H1 (cell line): ENCODE data around the gene CASZ1. TPM values are rescaled to one million over a fixed set of nuclear protein-coding genes. Genes with fewer than 3 reads are reported as not detected.

Source experiments
- CTCF ChIA-PET: fragments of 300-600 bp; sonication (Branson Sonifier 250); formaldehyde crosslinking; loops from one replicate; lab custom pipeline; 2021; ENCODE audit not compliant: partially characterized antibody; lab: Charles Lee
- POLR2A ChIA-PET: fragments of 300-600 bp; sonication (Branson Sonifier 250); formaldehyde crosslinking; loops from one replicate; lab custom pipeline; 2021; ENCODE audit warnings: inconsistent platforms; ENCODE audit not compliant: partially characterized antibody; lab: Charles Lee
- DNase-seq, 2 experiments: peaks; one replicate each; pipeline versions ENCODE4 v3.0.0 to v3.0.0-alpha.2; 2010 to 2022; ENCODE audit warnings: low spot score in 2 of 2, low read depth in 1 of 2, mixed read lengths in 1 of 2
- FAIRE-seq: peaks from 2 replicates; lab custom pipeline; 2011; peaks lifted over from hg19 to GRCh38; lab: Jason Lieb, UNC
- H2AFZ ChIP-seq: 2 replicates; pipeline ENCODE4 v1.8.1; 2012; ENCODE audit warnings: low read length, inconsistent platforms
- H2AK5ac ChIP-seq: 2 replicates; pipeline ENCODE4 v1.6.1; 2013; ENCODE audit warnings: low read depth, low read length
- H2BK120ac ChIP-seq: replicated peaks from 2 replicates; pipeline ENCODE3; 2013; ENCODE audit warnings: low read depth, low read length, inconsistent platforms
- H2BK12ac ChIP-seq: 2 replicates; pipeline ENCODE4 v1.6.1; 2013; ENCODE audit warnings: low read depth, low read length
- H2BK15ac ChIP-seq: 2 replicates; pipeline ENCODE4 v1.6.1; 2013; ENCODE audit warnings: low read length
- H2BK20ac ChIP-seq: 2 replicates; pipeline ENCODE4 v1.6.1; 2013; ENCODE audit warnings: low read length
- H2BK5ac ChIP-seq: 2 replicates; pipeline ENCODE4 v1.6.1; 2013; ENCODE audit warnings: low read depth, low read length
- H3K14ac ChIP-seq: 2 replicates; pipeline ENCODE4 v1.6.1; 2013; ENCODE audit warnings: inconsistent platforms; ENCODE audit not compliant: insufficient read length
- H3K18ac ChIP-seq: 2 replicates; pipeline ENCODE4 v1.6.1; 2013; ENCODE audit warnings: low read length; ENCODE audit errors: extremely low read depth
- H3K23ac ChIP-seq: 2 replicates; pipeline ENCODE4 v1.6.1; 2013; ENCODE audit warnings: inconsistent platforms; ENCODE audit not compliant: insufficient read length
- H3K23me2 ChIP-seq: 2 replicates; pipeline ENCODE4 v1.6.1; 2013; ENCODE audit warnings: low read depth, low read length
- H3K27ac ChIP-seq: 2 replicates; pipeline ENCODE4 v1.6.1; 2011; ENCODE audit warnings: low read depth, low read length, inconsistent platforms
- H3K27me3 ChIP-seq, 4 experiments: replicated peaks in 1 of 4; 1 replicate in 1 of 4; 2 replicates in 3 of 4; pipeline versions ENCODE4 v1.6.1 to v1.8.1; 2011 to 2013; ENCODE audit warnings: low read length in 3 of 4, mild to moderate bottlenecking in 3 of 4, inconsistent platforms in 2 of 4, mixed read lengths in 2 of 4, moderate library complexity in 1 of 4; ENCODE audit not compliant: control insufficient read depth in 3 of 4, insufficient read depth in 3 of 4; ENCODE audit errors: extremely low read depth in 1 of 4
- H3K36me3 ChIP-seq, 4 experiments: 2 replicates each; pipeline versions ENCODE4 v1.6.1 to v1.8.1; 2011 to 2013; ENCODE audit warnings: mild to moderate bottlenecking in 4 of 4, low read length in 3 of 4, moderate library complexity in 2 of 4, control low read depth in 1 of 4, inconsistent platforms in 1 of 4; ENCODE audit not compliant: insufficient read depth in 4 of 4, control insufficient read depth in 2 of 4
- H3K4ac ChIP-seq: replicated peaks from 2 replicates; pipeline ENCODE3; 2013; ENCODE audit warnings: low read length, low read depth, mixed read lengths, inconsistent platforms; ENCODE audit not compliant: insufficient read length
- H3K4me1 ChIP-seq, 4 experiments: replicated peaks in 1 of 4; 1 replicate in 1 of 4; 2 replicates in 3 of 4; pipeline versions ENCODE4 v1.6.1 to v1.8.1; 2011 to 2013; ENCODE audit warnings: low read length in 3 of 4, inconsistent platforms in 2 of 4, mixed read lengths in 1 of 4; ENCODE audit not compliant: insufficient read depth in 4 of 4, control insufficient read depth in 3 of 4
- H3K4me2 ChIP-seq, 2 experiments: 2 replicates each; pipeline versions ENCODE4 v1.6.1 to v1.8.1; 2011 to 2013; ENCODE audit warnings: low read depth in 2 of 2, low read length in 2 of 2, control low read depth in 1 of 2, inconsistent platforms in 1 of 2, mild to moderate bottlenecking in 1 of 2; ENCODE audit not compliant: insufficient read depth in 1 of 2
- H3K4me3 ChIP-seq, 4 experiments: fragments of 200-600, 300-600 bp in 1 of 4; sonication (generic), shearing (Covaris generic), sonication (Bioruptor Twin) in 1 of 4; 2 replicates each; pipeline versions ENCODE4 v1.5.1 to v1.8.1; 2011 to 2016; ENCODE audit warnings: low read length in 4 of 4, low read depth in 3 of 4, control low read depth in 2 of 4, inconsistent platforms in 2 of 4, mild to moderate bottlenecking in 2 of 4, mixed read lengths in 1 of 4, moderate library complexity in 1 of 4; ENCODE audit not compliant: insufficient read depth in 2 of 4; ENCODE audit errors: extremely low read depth in 1 of 4
- H3K56ac ChIP-seq: replicated peaks from 2 replicates; pipeline ENCODE3; 2013; ENCODE audit warnings: low read depth, mild to moderate bottlenecking, mixed read lengths, low read length, inconsistent platforms; ENCODE audit not compliant: insufficient read length
- H3K79me1 ChIP-seq: 2 replicates; pipeline ENCODE4 v1.6.1; 2013; ENCODE audit warnings: low read depth, low read length, control low read depth
- H3K79me2 ChIP-seq, 2 experiments: 2 replicates each; pipeline versions ENCODE4 v1.6.1 to v1.8.1; 2012 to 2013; ENCODE audit warnings: low read length in 2 of 2, mild to moderate bottlenecking in 2 of 2, inconsistent platforms in 1 of 2; ENCODE audit not compliant: insufficient read depth in 2 of 2, control insufficient read depth in 1 of 2
- H3K9ac ChIP-seq, 4 experiments: replicated peaks in 1 of 4; 1 replicate in 1 of 4; 2 replicates in 3 of 4; pipeline versions ENCODE4 v1.6.1 to v1.8.1; 2011 to 2013; ENCODE audit warnings: low read depth in 3 of 4, low read length in 3 of 4, control low read depth in 2 of 4, mild to moderate bottlenecking in 2 of 4, moderate library complexity in 2 of 4, inconsistent platforms in 1 of 4; ENCODE audit errors: extremely low read depth in 1 of 4
- H3K9me3 ChIP-seq, 2 experiments: 2 replicates each; pipeline versions ENCODE4 v1.6.1 to v1.8.1; 2012 to 2013; ENCODE audit warnings: mild to moderate bottlenecking in 2 of 2, moderate library complexity in 2 of 2, control low read depth in 1 of 2, inconsistent platforms in 1 of 2, low read depth in 1 of 2, low read length in 1 of 2, mixed read lengths in 1 of 2; ENCODE audit not compliant: insufficient read depth in 2 of 2
- H4K20me1 ChIP-seq, 2 experiments: replicated peaks in 1 of 2; 2 replicates each; pipeline versions ENCODE3 to v1.8.1; 2011 to 2013; ENCODE audit warnings: inconsistent platforms in 2 of 2, low read length in 2 of 2, mild to moderate bottlenecking in 1 of 2; ENCODE audit not compliant: insufficient read depth in 2 of 2, control insufficient read depth in 1 of 2
- H4K5ac ChIP-seq: 2 replicates; pipeline ENCODE4 v1.6.1; 2013; ENCODE audit warnings: low read length, low read depth, mixed read lengths, inconsistent platforms; ENCODE audit not compliant: insufficient read length
- H4K8ac ChIP-seq: 2 replicates; pipeline ENCODE4 v1.8.0; 2013; ENCODE audit warnings: mild to moderate bottlenecking, moderate library complexity, low read length, inconsistent platforms; ENCODE audit not compliant: insufficient read depth; ENCODE audit errors: extremely low read depth
- H4K91ac ChIP-seq: replicated peaks from 2 replicates; pipeline ENCODE3; 2013; ENCODE audit warnings: low read length, mixed read lengths, inconsistent platforms; ENCODE audit not compliant: insufficient read length
- CHD1 ChIP-seq: IDR thresholded peaks from 2 replicates; pipeline ENCODE4 v1.6.1; 2012; ENCODE audit warnings: low read depth, low read length, improper control_type of control experiment
- CREB1 ChIP-seq: IDR thresholded peaks from 2 replicates; pipeline ENCODE4 v1.6.1; 2012; ENCODE audit warnings: inconsistent platforms
- CTBP2 ChIP-seq: IDR thresholded peaks from 2 replicates; pipeline ENCODE4 v1.7.0; 2011; ENCODE audit warnings: borderline replicate concordance, mild to moderate bottlenecking, moderate library complexity, mixed read lengths, low read length; ENCODE audit not compliant: insufficient read depth, insufficient read length
- NRF1 ChIP-seq: IDR thresholded peaks from 2 replicates; pipeline ENCODE4 v1.6.1; 2011; ENCODE audit warnings: mild to moderate bottlenecking, low read depth, low read length, improper control_type of control experiment
- SIRT6 ChIP-seq: IDR thresholded peaks from one replicate; pipeline ENCODE4 v1.7.1; 2012; ENCODE audit warnings: low read length, inconsistent platforms
- SUZ12 ChIP-seq: fragments of 200-600 bp; sonication (generic); IDR thresholded peaks from 2 replicates; pipeline ENCODE4 v1.6.1; 2012; ENCODE audit warnings: mild to moderate bottlenecking, inconsistent platforms, low read length, moderate library complexity, mixed read lengths
- TCF12 ChIP-seq: IDR thresholded peaks from 2 replicates; pipeline ENCODE4 v1.6.1; 2011; ENCODE audit warnings: low read depth, mild to moderate bottlenecking, low read length
- ZNF274 ChIP-seq: IDR thresholded peaks from 2 replicates; pipeline ENCODE4 v1.7.0; 2012; ENCODE audit warnings: low read length, borderline replicate concordance; ENCODE audit errors: extremely low read depth
- WGBS, 2 experiments: shearing (Covaris generic) in 1 of 2; methylation state at CpG; one replicate each; pipeline versions ENCODE4 v1.1.6 to v1.1.7; 2013 to 2015; ENCODE audit warnings: low lambda C conversion rate in 2 of 2, mixed read lengths in 2 of 2, inconsistent platforms in 1 of 2, low coverage in 1 of 2, missing lambda C conversion rate in 1 of 2; ENCODE audit not compliant: insufficient replicate concordance in 2 of 2, insufficient coverage in 1 of 2, insufficient read length in 1 of 2; ENCODE audit errors: extremely low coverage in 1 of 2, missing lambda C conversion rate in 1 of 2; 5-methylcytosine and 5-hydroxymethylcytosine counted together
- polyA plus RNA-seq, 7 experiments: library from polyadenylated mRNA; depleted of rRNA in 3 of 7; stranded (reverse) in 5 of 7; unstranded in 2 of 7; fragments of >200 nt in 5 of 7; fragments of 200-250 nt in 2 of 7; gene quantifications; 1 replicate in 5 of 7; 2 replicates in 1 of 7; 4 replicates in 1 of 7; pipeline versions ENCODE4 v1.2.1 to v1.2.3, GENCODE V29; 2011 to 2013; ENCODE audit warnings: missing spikeins in 2 of 7, mixed read lengths in 2 of 7
- total RNA-seq: library from RNA; stranded (reverse); fragmentation: NEBNext Ultra II Directional; extraction: Animal tissue kit (Norgen Biotek cat#: 25700); gene quantifications from 2 replicates; pipeline ENCODE4 v1.2.1, GENCODE V29; 2021
- TF ChIP-seq, protein P1 (sequence below): IDR thresholded peaks from 2 replicates; pipeline ENCODE4 v1.6.1; 2012; ENCODE audit warnings: inconsistent platforms
- TF ChIP-seq, protein P2 (sequence below), 3 experiments: IDR thresholded peaks; 1 replicate in 2 of 3; 2 replicates in 1 of 3; pipeline versions ENCODE4 v1.5.1 to v1.6.1; 2011; ENCODE audit warnings: low read length in 3 of 3, mild to moderate bottlenecking in 3 of 3, inconsistent platforms in 2 of 3, low read depth in 1 of 3, moderate library complexity in 1 of 3; ENCODE audit not compliant: insufficient read depth in 1 of 3; ENCODE audit errors: control extremely low read depth in 1 of 3
- TF ChIP-seq, protein P3 (sequence below): IDR thresholded peaks from 2 replicates; pipeline ENCODE4 v1.6.1; 2011; ENCODE audit warnings: low read depth, mild to moderate bottlenecking, low read length; ENCODE audit not compliant: insufficient read depth

CASZ1 gene
- total and polyA plus RNA-seq, 2 of the 8 experiments (the other 6 are each of a cell fraction or from before 2014, with no cell fraction given) = 4.4 to 7.7 TPM

DNA sequence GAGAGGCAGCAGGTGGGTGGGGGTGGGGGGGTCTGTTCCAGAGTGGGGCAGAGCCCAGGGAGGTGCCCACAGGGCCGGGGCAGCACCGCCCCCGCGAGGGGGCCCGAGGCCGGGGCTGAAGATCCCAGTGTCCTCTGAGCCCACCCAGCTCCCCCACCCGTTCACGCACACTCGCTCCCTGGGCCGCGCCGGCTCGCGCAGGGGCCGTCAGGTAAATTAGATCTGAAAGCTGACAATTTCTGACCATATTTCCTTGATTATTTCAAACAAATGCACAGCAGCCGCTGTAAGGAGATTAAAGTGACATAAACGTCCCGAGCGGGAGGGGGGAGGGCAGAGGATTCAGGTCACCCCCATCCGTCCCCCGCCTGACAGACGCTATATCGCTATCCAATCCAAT is 118.0 kb downstream of the CASZ1 start:
- WGBS, 2 experiments = 69% methylated on average over 8 of the region's 23 CpGs; no CpG with 5 or more reads in 1 of the 2 experiments
- Histone ChIP-seq H3K27me3 (no peaks in the 10 kb centered on the region), H3K4me1 (peaks cover 10 to 47% (median 38%) of the 10 kb centered on the region in 4 experiments), H3K14ac (no peak overlapping the region), H3K79me2 (no peaks in the 10 kb centered on the region), H3K9me3 (no peaks in the 10 kb centered on the region), H3K56ac (no peak overlapping the region), H2BK20ac (no peak overlapping the region), H3K9ac (no peak overlapping the region), H2AK5ac (no peak overlapping the region), H2BK15ac (no peak overlapping the region), H3K36me3 (0 out of 8 replicates have a peak, but pooled peaks cover 0 to 2% (median 0%) of the 10 kb centered on the region in 4 experiments), H4K5ac (no peak overlapping the region), H4K8ac (no peak overlapping the region), H3K4me2 (no peak overlapping the region), H4K91ac (no peak overlapping the region), H3K79me1 (no peaks in the 10 kb centered on the region), H3K23me2 (no peaks in the 10 kb centered on the region), H3K27ac (no peak overlapping the region), H4K20me1 (peaks cover 0 to 2% of the 10 kb centered on the region in 2 experiments), H3K4ac (no peak overlapping the region), H3K18ac (no peak overlapping the region), H3K23ac (no peak overlapping the region), H2BK12ac (no peak overlapping the region; the same call in 1 of the 2 replicates), H2AFZ (no peak overlapping the region), H3K4me3 (no peak overlapping the region), H2BK120ac (no peak overlapping the region), H2BK5ac (no peak overlapping the region)
- CTCF ChIA-PET = interaction anchor here (0.8 to 3.0 kb wide), 9 partner anchors 12 to 232 kb away, joined by 3 to 9 read pairs (median 5); no protein-coding TSS in a partner anchor
- DNase-seq (no peak), FAIRE-seq (no peak)
- POLR2A ChIA-PET = interaction anchor here (1.1 to 1.3 kb wide), 2 partner anchors 12 to 15 kb away, joined by 3 to 5 read pairs; no protein-coding TSS in a partner anchor
- TF ChIP-seq CTBP2 (no peak), TCF12 (no peak), NRF1 (no peak), SUZ12 (no peak), CREB1 (no peak), ZNF274 (no peak), CHD1 (no peak), SIRT6 (no peak)
- TF ChIP-seq, protein P1, sequence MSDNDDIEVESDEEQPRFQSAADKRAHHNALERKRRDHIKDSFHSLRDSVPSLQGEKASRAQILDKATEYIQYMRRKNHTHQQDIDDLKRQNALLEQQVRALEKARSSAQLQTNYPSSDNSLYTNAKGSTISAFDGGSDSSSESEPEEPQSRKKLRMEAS = no peak
- TF ChIP-seq, protein P2, sequence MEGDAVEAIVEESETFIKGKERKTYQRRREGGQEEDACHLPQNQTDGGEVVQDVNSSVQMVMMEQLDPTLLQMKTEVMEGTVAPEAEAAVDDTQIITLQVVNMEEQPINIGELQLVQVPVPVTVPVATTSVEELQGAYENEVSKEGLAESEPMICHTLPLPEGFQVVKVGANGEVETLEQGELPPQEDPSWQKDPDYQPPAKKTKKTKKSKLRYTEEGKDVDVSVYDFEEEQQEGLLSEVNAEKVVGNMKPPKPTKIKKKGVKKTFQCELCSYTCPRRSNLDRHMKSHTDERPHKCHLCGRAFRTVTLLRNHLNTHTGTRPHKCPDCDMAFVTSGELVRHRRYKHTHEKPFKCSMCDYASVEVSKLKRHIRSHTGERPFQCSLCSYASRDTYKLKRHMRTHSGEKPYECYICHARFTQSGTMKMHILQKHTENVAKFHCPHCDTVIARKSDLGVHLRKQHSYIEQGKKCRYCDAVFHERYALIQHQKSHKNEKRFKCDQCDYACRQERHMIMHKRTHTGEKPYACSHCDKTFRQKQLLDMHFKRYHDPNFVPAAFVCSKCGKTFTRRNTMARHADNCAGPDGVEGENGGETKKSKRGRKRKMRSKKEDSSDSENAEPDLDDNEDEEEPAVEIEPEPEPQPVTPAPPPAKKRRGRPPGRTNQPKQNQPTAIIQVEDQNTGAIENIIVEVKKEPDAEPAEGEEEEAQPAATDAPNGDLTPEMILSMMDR (IDR thresholded peaks at IDR 0.05; ENCODE audit: control extremely low read depth in 1 of 3, insufficient read depth in 1 of 3, low read depth in 1 of 3, low read length in 3 of 3) = no peak
- TF ChIP-seq, protein P3, sequence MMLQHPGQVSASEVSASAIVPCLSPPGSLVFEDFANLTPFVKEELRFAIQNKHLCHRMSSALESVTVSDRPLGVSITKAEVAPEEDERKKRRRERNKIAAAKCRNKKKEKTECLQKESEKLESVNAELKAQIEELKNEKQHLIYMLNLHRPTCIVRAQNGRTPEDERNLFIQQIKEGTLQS = no peak
